ENCODE results near the gene ZNRF1.

The ZNRF1 gene

GRCh38 chr16:75059411-75059810 lies 60.6 kb downstream of the ZNRF1 start:
- DNase-seq (ENCODE audit: low read depth in 2 of 2): no peak

GRCh38 chr16:75060723-75061122 lies 61.9 kb downstream of the ZNRF1 start:
- no peak for DNase-seq (ENCODE audit: low read depth in 2 of 2)

- no peak for DNase-seq (ENCODE audit: low read depth in 2 of 2)
Measured at GRCh38 chr16:75061669-75062068, 62.8 kb downstream of the ZNRF1 start.

- no peak for DNase-seq (ENCODE audit: low read depth in 2 of 2)
Measured at GRCh38 chr16:75062135-75062975, 63.5 kb downstream of the ZNRF1 start.

- DNase-seq (ENCODE audit: low read depth in 2 of 2): no peak
Measured at GRCh38 chr16:75062976-75063346, 64.1 kb downstream of the ZNRF1 start.

- no peak for DNase-seq (ENCODE audit: low read depth in 2 of 2)
Measured at GRCh38 chr16:75063549-75064088, 64.8 kb downstream of the ZNRF1 start.

- DNase-seq (ENCODE audit: low read depth in 2 of 2): no peak
Measured at GRCh38 chr16:75064403-75065148, 65.8 kb downstream of the ZNRF1 start.

- peak; percentile 21 for DNase-seq (ENCODE audit: low read depth in 2 of 2)
Measured at GRCh38 chr16:75065149-75065505, 66.3 kb downstream of the ZNRF1 start.

GRCh38 chr16:75065521-75066149 lies 66.8 kb downstream of the ZNRF1 start:
- DNase-seq (ENCODE audit: low read depth in 2 of 2): no peak

- no peak for DNase-seq (ENCODE audit: low read depth in 2 of 2)
Measured at GRCh38 chr16:75066861-75067447, 68.1 kb downstream of the ZNRF1 start.

GRCh38 chr16:75068085-75069031 lies 69.5 kb downstream of the ZNRF1 start:
- no peak for DNase-seq (ENCODE audit: low read depth in 2 of 2)

GRCh38 chr16:75070012-75070841 lies 71.4 kb downstream of the ZNRF1 start:
- no peak for DNase-seq (ENCODE audit: low read depth in 2 of 2)

GRCh38 chr16:75071621-75072020 lies 72.8 kb downstream of the ZNRF1 start:
- no peak for DNase-seq (ENCODE audit: low read depth in 2 of 2)

- no peak for DNase-seq (ENCODE audit: low read depth in 2 of 2)
Measured at GRCh38 chr16:75072239-75072947, 73.6 kb downstream of the ZNRF1 start.

GRCh38 chr16:75073545-75074303 lies 74.9 kb downstream of the ZNRF1 start:
- no peak for DNase-seq (ENCODE audit: low read depth in 2 of 2)

GRCh38 chr16:75074304-75074793 lies 75.5 kb downstream of the ZNRF1 start:
- DNase-seq (ENCODE audit: low read depth in 2 of 2): no peak

- DNase-seq (ENCODE audit: low read depth in 2 of 2): peak; percentile 52 to 55
Measured at GRCh38 chr16:75074920-75075687, 76.3 kb downstream of the ZNRF1 start.

All from stimulated activated CD8-positive, alpha-beta memory T cell treated with anti-CD3 and anti-CD28 coated beads, Interleukin-2, amount 100 ng/mL, for 1 hour (primary cell).